Gastrocnemius medialis (tissue), 4 donors: ENCODE measurements around the gene RNF220.

Experiments
- CTCF ChIP-seq, 5 experiments: fragments of 450-650 bp in 3 of 5; fragments of 200-600 bp in 2 of 5; sonication (generic) in 2 of 5; IDR thresholded peaks in 4 of 5; conservative IDR thresholded peaks in 1 of 5; 1 replicate in 4 of 5; 2 replicates in 1 of 5; pipeline ENCODE4 v1.5.1; 2016 to 2019; ENCODE audit warnings: antibody characterized with exemption in 5 of 5, mild to moderate bottlenecking in 3 of 5, moderate library complexity in 3 of 5
- POLR2A ChIP-seq, 2 donors: fragments of 450-650 bp; IDR thresholded peaks; one replicate each; pipeline ENCODE4 v1.6.1; 2017; ENCODE audit warnings: antibody characterized with exemption in 2 of 2, mild to moderate bottlenecking in 2 of 2, moderate library complexity in 2 of 2

DNA sequence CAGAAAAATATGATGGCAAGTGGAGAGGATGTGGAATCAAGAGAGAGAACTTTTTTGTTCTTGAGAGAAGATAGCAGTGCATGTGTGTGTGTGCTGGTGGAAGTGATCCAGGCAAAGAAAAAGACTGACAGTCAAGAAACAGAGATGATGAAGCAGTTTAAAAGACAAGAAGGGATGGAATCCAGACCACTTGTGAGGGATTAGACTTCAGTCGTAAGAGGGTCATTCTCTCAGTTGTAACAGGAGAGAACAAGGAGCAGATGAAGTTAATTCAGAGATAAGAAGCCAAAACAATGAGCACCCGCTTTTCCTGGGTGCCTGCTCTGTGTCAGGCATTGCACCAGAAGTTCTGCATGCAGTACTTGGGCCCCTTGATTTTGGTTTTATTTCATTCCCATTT is 76.6 kb downstream of the RNF220 start:
- TF ChIP-seq CTCF (IDR thresholded peaks at IDR 0.05 in 4 of 5, conservative IDR thresholded peaks at IDR 0.05 in 1 of 5) (no peak), POLR2A (IDR thresholded peaks at IDR 0.05) (no peak)
